GM06990 (cell line): Measurements from ENCODE around the gene SPEN.

Experiments used
- DNase-seq: peaks from one replicate; pipeline ENCODE4 v3.0.0-alpha.2; 2011; ENCODE audit not compliant: insufficient read length; ENCODE audit errors: extremely low read depth
- H3K27me3 ChIP-seq: replicated peaks from 2 replicates; pipeline ENCODE4 v1.6.0; 2011; ENCODE audit warnings: low read length; ENCODE audit not compliant: control insufficient read depth, insufficient read depth
- H3K36me3 ChIP-seq: 2 replicates; pipeline ENCODE4 v1.5.1; 2011; ENCODE audit warnings: low read length; ENCODE audit not compliant: control insufficient read depth, insufficient read depth
- H3K4me3 ChIP-seq: replicated peaks from 2 replicates; pipeline ENCODE4 v1.5.1; 2011; ENCODE audit warnings: low read depth, mild to moderate bottlenecking, control low read depth, low read length
- TF ChIP-seq, protein P1 (sequence below): IDR thresholded peaks from 2 replicates; pipeline ENCODE4 v1.5.1; 2011; ENCODE audit warnings: low read length, control low read depth, mild to moderate bottlenecking, inconsistent platforms; ENCODE audit not compliant: insufficient read depth, poor library complexity, severe bottlenecking

Gene SPEN

DNA sequence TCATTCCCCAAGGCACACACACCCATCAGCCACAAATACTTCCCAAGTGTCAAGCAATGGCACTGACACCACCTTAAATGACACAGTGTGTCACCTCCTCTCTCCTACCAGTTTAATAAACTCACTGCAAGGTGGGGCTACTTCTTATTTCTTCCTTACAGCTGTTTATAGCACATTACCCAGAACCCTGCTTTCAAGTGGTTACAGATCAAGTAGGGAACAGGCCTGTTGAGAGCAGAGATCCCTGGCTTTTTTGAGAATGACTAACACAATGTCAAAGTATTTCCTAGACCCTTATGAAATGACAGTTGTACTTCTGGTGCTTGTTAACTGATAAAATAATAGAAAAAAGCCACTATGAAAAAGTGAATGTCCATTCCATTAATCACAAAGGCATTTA is 108.6 kb downstream of the SPEN start:
- H3K4me3 ChIP-seq: no peak overlapping the region
- peaks cover 2% of the 10 kb centered on the region for H3K36me3 ChIP-seq
- TF ChIP-seq, protein P1, sequence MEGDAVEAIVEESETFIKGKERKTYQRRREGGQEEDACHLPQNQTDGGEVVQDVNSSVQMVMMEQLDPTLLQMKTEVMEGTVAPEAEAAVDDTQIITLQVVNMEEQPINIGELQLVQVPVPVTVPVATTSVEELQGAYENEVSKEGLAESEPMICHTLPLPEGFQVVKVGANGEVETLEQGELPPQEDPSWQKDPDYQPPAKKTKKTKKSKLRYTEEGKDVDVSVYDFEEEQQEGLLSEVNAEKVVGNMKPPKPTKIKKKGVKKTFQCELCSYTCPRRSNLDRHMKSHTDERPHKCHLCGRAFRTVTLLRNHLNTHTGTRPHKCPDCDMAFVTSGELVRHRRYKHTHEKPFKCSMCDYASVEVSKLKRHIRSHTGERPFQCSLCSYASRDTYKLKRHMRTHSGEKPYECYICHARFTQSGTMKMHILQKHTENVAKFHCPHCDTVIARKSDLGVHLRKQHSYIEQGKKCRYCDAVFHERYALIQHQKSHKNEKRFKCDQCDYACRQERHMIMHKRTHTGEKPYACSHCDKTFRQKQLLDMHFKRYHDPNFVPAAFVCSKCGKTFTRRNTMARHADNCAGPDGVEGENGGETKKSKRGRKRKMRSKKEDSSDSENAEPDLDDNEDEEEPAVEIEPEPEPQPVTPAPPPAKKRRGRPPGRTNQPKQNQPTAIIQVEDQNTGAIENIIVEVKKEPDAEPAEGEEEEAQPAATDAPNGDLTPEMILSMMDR: no peak
- no peak for DNase-seq
- no peaks in the 10 kb centered on the region for H3K27me3 ChIP-seq

GRCh38 chr1:15957221-15958095 is 110.0 kb downstream of the SPEN start:
- Histone ChIP-seq H3K27me3 (no peaks in the 10 kb centered on the region), H3K36me3 (peaks cover 4% of the 10 kb centered on the region), H3K4me3 (no peak overlapping the region)
- DNase-seq: no peak
- TF ChIP-seq, protein P1: no peak

DNA sequence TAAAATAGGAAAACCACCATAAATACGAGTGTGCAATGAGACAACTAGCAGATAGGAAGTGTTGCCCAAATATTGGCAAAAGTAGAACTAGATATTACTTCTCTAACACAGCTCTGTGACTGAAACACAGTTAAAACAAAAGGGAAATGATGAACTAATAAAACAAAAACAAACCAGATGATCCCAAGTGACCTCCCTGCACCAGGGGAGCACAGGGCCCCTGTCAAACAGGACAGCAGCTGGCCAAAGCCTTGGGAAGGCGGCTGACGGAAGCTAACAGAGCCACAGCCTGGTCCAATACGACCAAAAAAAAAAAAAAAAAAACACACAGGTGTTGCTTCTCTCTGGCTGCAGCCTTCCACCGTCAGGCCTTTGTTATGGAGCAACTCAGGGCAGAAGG is 110.6 kb downstream of the SPEN start:
- TF ChIP-seq, protein P1: no peak
- Histone ChIP-seq H3K36me3 (peaks cover 4% of the 10 kb centered on the region), H3K4me3 (no peak overlapping the region)

DNA sequence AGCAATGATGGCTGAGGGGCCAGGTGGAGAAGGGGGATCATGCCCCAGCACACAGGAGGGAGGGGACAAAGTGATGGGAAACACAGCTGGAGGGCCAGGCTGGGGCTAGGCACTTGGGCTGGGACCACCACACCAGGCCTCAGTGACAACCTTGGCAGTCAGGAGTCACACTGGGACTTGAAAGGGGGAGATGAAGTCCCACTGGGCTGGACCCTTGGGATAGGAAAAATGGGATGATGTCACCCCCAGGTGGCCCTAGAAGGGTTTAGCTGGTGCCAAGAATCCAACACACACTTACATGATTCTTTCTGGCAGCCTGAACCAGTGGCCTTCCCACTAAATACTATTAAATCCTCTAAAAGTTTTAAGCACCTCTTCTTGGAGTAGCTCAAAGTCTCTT is 111.3 kb downstream of the SPEN start:
- Histone ChIP-seq H3K36me3 (peaks cover 4% of the 10 kb centered on the region), H3K27me3 (no peaks in the 10 kb centered on the region), H3K4me3 (no peak overlapping the region)
- TF ChIP-seq, protein P1: no peak
- DNase-seq: no peak

More for the DNA sequence above, 110.6 kb downstream of the SPEN start:
- no peaks in the 10 kb centered on the region for H3K27me3 ChIP-seq
- DNase-seq: no peak

GRCh38 chr1:15959424-15959823 is 111.9 kb downstream of the SPEN start:
- Histone ChIP-seq H3K27me3 (no peaks in the 10 kb centered on the region), H3K36me3 (peaks cover 2% of the 10 kb centered on the region), H3K4me3 (no peak overlapping the region)
- TF ChIP-seq, protein P1: no peak
- DNase-seq: no peak
